HG02852 (cell line): ENCODE results near the gene MMD.
"Not testable (repeated sequence)": the region's sequence is repeated elsewhere in the genome, so short reads cannot be mapped to it uniquely, and the experiment has no call there.

Source experiments
- ATAC-seq: cut with Tn5 transposase; IDR thresholded peaks from one replicate; pipeline ENCODE4 v1.9.1; 2021; ENCODE audit warnings: mild to moderate bottlenecking, moderate library complexity; ENCODE audit not compliant: unreplicated experiment

The MMD gene, protein sequence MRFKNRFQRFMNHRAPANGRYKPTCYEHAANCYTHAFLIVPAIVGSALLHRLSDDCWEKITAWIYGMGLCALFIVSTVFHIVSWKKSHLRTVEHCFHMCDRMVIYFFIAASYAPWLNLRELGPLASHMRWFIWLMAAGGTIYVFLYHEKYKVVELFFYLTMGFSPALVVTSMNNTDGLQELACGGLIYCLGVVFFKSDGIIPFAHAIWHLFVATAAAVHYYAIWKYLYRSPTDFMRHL

DNA sequence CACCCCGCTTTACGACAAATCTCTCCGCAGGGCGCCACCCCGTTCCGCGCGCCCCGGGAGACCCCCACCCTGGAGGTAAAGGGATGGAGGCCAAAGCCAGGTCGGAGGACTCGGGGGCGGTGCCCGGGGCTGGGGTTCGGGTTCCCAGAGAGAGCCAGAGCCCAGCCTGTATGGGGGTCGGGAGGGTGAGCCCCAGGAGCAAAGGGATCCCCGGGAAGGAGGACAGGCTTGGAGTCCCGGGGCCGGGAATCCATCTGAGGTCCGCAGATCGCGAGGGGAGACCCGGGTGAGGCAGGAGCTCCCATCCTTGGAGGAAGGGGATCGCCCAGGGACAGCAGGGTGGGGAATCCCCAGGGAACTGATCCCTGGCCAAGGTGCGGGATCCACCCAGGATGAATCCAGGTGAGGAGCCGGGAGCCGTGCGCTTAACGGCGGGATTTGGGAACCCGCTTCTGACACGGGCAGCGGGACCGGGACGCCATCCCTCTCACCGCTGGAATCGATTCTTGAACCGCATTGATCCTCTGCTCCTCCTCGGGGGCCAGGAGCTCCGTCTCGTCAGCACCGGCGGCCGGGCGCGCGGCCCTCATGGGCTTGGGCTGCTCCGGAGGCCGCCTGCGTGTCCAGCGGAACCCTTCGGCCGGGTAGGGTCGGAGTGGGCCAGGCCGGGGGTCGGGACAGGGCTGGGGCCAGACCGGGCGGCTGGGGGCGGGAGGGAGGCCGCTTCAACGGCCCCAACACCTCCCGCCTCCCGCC, at the start of gene MMD:
TSS of gene MMD (minus strand) at position 657 of the 756 bp plus-strand sequence. CDS start at position 517, 140 bp downstream.
- ATAC-seq = peak; percentile 32

DNA sequence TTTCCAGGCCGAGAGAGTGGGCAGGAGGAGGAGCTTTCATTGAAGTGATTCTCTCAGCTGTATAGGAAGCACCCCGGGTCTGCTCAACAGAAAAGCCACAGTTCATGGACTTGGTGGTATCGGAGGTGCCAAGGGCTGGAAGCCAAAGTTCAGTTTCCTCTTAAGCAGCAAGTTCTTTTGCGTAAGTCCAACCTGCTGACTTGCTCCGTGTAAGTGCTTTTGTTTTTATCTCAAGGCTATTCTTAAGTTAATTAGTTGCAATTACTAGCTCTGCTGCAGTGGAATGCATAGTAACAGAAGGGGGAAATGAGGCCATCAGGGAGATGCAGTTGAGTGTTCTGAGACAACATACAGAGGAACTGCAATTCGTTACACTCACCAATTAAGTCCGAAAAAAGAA, 45.0 kb upstream of the MMD start:
- ATAC-seq = no peak

DNA sequence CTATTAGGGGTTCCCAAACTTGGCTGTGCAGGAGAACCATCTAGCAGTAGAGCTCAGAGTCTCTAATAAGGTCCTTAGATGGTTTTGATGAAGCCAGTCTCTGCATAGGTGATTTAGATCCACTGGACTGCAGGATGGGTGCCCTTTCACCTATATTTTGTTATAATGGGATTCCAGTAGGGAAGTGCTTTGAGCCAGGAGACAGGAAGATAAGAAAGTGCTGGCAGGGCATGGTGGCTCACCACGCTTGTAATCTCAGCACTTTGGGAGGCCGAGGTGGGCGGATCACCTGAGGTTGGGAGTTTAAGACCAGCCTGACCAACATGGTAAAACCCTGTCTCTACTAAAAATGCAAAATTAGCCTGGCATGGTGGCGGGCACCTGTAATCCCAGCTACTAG, 44.1 kb upstream of the MMD start:
- ATAC-seq = not testable (repeated sequence)

DNA sequence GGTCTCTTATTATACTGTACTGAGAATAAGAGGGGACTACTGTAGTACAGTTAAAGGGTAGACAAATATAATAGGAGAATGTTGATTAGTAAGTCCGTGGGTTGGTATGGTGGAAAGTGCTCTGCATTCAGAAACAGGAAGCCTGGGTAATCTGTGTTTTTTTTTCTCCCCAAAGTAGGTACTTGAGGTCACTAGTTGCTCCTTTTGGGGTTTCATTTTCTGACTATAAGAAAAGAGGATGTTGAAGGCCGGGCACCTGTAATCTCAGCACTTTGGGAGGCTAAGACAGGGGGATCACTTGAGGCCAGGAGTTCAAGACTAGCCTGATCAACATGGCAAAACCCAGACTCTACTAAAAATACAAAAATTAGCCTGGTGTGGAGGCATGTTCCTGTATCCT, 42.0 kb upstream of the MMD start:
- ATAC-seq = peak; percentile 82

DNA sequence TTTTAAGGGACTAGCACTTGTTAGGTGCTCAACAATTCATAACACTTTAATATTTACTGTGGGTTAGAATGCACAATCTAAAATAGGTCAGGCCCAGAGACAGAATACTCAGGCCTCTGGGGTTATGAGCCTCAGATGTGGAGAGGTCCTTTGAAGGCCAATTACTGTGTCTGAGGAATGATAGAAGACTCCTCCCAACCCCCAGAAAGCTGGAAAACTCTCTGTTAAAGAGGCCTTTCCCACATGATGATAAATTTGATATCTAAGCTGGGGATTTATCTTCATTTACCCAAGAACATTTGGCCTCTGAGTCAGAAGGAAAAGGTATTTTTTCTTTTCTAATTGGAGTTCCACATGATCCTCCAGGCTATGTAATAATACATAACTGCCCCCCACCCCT, 41.1 kb upstream of the MMD start:
- ATAC-seq = no peak

DNA sequence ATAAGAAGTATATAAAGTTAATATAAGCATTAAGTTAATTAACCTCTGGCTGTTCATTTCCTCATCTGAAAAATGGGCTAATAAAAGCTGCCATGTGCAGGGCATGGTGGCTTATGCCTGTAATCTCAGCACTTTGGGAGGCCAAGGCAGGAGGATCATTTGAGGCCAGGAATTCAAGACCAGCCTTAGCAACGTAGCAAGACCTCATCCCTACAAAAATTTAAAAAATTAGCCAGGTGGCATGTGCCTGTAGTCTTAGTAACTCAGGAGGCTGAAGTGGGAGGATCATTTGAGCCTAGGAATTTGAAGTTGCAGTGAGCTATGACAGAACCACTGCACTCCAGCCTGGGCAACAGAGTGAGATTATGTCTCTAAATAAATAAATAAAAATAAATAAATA, 40.6 kb upstream of the MMD start:
- ATAC-seq = no peak

DNA sequence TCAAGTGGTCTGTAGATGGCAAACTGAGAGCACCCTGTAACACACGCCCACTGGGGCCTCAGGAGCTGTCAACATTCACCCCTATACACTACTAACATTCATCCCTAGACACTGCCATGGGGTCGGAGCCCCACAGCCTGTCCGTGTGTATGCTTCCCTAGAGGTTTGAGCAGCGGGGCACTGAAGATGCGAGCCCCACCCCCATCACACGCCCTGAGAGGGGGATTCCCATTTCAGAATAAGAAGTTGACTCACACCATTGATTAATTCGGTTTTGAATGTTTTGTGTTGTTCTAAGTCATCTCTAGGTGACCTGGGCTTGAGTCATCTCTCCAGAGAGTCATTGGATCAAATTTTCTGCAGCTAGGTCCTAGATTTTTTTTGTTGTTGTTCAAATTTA, 37.3 kb upstream of the MMD start:
- ATAC-seq = no peak

DNA sequence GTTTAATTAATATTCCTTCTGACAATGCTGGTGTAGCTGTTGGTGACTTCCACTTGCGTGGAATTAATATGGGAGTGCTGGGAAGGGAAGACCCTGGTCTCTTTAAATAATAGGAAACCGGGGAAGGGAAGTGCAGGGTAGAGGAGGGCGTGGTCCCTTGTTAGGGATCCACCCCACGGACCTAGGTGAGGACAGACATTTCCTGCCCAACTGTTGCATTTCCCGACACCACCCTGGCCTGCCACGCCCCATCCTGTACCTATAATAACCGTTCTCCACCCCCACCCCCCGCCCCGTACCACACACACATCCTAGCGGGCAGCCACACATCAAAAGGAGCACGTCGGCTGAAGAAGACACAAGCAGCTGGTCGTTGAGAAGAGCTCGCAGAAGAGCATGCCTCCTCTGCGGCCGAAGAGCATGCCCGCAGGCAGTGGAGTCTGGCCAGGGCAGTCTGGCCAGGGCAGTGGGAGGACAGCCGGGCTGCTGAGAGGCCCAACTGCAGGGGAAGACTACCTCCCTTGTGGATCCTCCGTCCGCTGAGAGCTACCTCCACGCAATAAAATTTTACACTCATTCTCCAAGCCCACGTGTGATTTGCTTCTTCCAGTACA, 36.8 kb upstream of the MMD start:
- no peak for ATAC-seq

DNA sequence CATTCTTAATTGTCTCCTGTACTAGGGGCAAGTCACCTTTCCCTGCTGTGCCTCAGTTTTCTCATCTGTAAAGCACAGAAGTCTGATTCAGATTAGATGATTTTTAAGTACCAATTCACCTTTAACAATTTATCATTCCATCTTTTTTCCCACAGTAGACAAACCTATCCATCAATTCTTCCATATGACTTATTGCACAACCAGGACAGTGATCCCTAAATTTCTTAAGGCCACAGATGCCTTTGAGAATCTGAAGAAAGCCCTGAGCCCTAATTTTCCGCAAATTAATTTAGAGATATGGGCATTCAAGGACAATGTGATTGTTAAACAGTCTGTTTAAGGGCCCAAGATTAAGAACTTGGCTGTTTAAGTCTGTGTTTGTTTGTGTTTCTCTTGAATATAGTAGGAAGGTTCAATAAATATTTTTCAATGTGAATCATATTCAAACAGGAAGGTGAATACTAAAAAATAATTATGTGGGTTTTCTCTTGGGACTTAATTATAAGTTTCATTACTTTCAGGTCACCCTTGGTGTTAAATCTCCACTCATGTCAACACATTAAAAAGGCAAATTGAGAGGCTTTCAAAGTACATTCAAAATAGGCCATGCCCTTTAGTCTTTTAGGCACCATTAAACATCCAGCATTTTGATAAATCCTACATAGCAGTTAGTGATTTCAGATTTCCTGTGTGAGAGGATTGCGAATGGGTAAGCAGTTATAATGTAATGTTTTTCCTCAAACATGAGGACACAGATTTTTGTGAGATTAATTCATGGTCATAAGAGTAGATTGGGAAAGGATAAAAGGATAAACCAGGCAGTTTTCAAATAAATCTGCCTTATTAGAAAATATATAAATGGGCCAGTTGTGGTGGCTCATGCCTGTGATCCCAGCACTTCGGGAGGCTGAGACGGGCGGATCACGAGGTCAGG, 34.9 kb upstream of the MMD start:
- no peak for ATAC-seq

DNA sequence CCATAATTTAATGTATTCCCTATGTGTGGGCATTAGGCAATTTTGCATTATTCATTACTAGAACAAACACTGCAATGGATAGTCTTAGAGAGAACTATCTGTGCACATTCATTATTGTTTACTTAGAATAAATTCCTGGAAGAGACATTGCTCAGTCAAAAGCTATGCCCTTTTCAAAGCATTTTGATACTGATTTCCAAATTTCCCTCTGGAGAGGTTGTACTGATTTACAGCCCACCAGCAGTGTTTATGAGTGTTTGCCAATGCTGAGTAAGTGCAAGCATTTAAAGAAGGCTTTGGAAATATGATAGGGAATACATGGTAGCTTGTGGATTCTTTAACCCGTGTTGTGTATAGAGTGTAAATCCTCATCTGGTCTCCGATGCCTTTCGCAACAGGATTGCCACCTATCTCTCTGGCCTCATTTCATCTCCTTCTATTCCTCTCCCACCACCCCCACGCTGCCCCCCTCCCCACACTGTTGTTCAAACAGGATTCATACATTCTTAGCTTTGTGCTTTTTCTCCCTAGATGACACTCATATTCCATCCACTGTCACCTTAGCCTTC, 33.4 kb upstream of the MMD start:
- no peak for ATAC-seq

DNA sequence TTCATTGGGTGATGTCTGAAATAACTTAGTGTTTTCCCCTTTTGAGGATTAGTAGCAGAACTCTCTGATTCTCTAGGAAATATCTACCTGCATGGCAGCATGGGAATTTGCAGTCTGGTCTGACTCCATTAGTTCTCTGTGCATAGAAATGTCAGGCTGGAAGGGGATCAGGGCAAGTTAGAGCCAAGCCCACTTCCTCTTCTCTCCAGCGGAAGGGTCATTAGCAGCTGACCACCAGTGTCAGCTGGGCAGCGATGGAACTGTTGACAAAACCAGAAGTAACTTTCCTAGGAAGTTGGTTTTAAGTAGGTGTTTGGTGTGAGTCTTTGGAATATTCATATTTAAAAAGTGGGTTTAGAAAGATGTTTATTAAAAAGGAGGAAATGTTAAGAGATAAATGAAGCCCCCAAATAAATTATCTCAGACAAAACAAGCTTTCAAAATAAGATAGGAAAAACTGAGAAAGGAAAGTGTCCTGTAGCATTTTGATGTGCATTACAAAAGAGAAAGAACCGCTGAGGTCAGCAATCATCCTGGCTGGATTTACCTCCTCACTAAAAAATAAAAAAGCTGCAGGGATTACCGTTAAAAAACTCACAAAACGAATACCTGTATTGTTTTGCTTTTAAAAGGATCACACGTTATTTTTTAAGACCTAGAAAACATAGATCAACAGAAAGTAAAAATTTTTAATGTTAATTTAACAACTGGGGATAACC, 32.4 kb upstream of the MMD start:
- no peak for ATAC-seq

DNA sequence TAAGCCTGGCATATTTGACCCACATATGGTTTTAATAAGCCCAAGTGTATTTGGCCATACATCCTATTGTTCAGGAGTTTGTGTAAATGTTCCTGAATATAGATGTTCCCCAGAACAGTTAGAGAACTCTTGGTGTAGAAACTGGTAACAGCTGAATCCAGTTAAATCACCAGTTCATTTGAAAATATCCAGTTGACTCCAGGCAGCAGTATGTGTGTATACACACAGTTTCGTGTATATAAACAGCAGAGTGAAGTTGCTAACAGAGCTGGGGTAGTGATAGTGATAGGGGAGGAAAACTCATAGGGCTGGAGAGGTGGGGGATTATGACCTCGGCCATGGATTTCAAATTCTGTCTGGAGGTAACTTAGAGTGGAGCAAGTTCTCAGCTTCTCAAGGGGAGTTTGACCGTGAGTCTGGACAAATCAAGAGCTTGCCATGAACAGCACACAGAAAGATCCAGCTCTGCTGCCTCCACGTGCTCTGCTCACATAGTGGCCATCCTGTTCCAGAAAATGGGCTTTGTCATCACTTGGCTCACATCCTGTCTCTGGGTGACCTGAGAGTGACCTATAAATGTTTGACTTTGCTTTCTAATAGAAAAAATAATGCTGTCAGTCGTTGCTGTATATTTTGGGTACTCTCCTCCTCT, 30.6 kb upstream of the MMD start:
- ATAC-seq = no peak

DNA sequence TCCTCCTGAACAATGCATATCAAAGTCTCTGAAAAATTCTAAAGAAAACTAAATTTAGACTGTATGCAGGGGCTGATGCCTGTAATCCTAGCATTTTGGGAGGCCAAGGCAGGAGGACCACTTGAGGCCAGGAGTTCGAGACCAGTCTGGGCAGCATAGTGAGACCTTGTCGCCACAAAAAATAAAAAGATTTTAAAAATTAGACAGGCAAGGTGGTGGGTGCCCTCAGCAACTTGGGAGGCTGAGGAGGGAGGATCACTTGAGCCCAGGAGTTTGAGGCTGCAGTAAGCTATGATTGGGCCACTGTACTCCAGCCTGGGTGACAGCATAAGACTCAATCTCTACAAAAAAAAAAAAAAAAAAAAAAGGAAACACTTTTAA, 30.1 kb upstream of the MMD start:
- no peak for ATAC-seq

DNA sequence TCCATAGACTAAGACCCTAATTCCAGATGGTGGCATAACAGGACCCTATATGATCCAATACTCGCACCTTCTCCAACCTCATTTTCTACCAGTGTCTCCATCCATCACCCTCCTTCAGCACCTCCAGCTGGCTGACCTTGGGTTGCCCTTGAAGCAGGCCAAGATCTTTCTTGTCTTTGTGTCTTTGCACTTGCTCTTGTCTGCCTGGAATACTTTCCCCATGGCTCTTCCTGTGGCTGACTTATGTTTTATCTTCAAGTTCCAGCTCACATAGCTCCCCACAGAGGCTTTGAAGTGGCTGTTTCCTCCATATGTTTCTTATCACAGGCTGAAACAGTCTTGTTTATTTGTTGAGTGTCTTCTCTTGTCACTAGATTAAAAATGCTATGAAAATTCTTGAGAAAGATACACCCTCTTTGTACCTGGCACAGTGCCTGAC, 29.6 kb upstream of the MMD start:
- no peak for ATAC-seq

DNA sequence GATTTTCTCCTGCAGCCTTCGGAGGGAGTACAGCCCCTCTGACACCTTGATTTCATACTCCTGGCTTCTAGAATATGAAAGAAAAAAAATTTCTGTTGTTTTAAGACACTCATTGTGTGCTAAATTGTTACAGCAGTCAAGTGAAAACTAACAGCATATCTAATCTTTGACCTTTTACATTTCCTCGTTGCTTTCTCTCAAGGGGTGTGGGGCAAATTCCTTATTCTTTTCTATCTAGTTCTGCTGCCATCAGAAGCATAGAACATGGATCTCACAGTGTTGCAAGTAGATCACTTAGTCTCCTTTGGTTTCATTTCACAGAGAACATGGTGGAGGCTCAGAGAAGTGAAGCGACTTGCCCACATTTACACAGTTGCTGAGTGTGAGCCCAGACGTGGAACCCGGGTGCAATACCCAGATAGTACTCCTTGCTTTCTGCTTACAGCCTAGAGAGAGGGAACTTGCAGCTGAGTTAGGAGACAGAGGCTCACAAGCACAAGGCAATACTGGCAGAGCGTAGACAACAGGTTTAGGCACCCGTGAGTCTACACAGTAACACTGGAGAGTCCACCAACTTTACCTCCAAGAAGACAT, 28.7 kb upstream of the MMD start:
- no peak for ATAC-seq

DNA sequence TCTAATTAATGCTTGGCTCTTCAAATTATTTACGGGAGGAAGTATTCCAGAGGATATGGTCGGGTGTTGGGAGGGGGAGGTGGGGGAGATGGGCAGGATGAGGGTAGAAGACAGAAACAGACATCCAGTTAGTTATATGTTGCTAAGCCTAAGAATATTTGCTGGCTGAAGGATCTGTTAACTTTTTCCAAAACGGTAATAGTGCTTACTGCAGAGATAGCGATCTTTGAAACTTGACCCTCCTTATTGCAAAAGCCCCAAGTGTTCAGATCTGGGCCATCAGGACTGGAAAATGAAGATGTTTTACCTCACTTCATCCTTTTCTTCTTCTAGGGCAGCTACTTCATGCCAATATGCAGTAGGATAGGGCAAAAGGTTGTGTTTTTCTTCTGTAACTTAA, 27.0 kb upstream of the MMD start:
- ATAC-seq = no peak

DNA sequence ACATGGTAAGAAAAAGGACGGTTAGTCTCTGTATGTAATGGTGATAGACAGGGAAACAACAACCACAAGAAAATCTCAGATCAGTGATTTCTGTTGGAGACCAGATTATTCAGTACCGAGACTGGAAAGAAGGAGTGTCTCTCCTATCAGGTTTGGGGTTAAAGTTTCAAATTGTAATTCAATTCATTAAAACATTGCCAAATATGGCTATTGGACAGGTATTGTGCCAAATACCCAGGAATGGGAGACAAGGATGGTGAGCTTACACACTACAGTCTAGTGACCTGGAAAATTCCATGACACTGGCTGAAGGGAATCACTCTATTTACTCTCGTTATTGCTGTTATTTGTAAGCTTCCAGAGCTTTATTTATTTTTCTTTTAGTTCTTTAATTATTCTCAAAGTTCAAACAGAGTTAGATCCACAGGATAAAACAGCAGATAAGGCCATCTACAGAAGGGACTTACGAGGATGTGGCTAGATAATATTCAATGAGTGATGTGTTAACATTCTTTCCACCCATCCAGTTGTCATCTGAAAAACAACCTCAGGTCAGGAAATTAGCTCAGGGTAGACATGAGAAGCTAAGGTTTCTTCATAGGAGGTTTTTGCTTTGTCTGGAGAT, 25.1 kb upstream of the MMD start:
- ATAC-seq = no peak

DNA sequence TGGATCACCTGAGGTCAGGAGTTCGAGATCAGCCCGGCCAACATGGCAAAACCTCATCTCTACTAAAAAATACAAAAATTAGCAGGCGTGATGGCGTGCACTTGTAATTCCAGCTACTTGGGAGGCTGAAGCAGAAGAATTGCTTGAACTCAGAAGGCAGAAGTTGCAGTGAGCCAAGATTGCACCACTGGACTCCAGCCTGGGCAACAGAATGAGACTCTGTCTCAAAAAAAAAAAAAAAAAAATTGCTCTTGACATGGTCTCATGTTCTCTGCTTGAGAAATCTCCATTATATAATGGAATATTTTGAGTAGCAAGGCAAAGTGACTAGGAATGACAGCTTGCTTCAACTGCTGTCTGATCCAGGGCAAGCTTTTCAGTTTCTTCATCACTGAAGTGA, 24.4 kb upstream of the MMD start:
- not testable (repeated sequence) for ATAC-seq
